IPS DF 6.9 (cell line): ENCODE measurements around the gene THUMPD2.

Experiments used
- DNase-seq: peaks from one replicate; pipeline ENCODE4 v3.0.0-alpha.2; 2013; ENCODE audit warnings: low read depth, low spot score
- H3K27ac ChIP-seq: one replicate; pipeline ENCODE4 v1.5.1; 2013; ENCODE audit warnings: low read length, control low read depth
- H3K27me3 ChIP-seq: 2 replicates; pipeline ENCODE4 v1.6.1; 2013; ENCODE audit warnings: mild to moderate bottlenecking, low read length; ENCODE audit not compliant: control insufficient read depth, insufficient read depth
- H3K36me3 ChIP-seq: 2 replicates; pipeline ENCODE4 v1.6.1; 2013; ENCODE audit warnings: low read length; ENCODE audit not compliant: control insufficient read depth, insufficient read depth
- H3K4me1 ChIP-seq: 2 replicates; pipeline ENCODE4 v1.6.1; 2013; ENCODE audit warnings: low read length; ENCODE audit not compliant: control insufficient read depth, insufficient read depth
- H3K4me3 ChIP-seq: 2 replicates; pipeline ENCODE4 v1.5.1; 2013; ENCODE audit warnings: mild to moderate bottlenecking, low read length
- H3K9me3 ChIP-seq: 2 replicates; pipeline ENCODE4 v1.6.1; 2013; ENCODE audit warnings: low read length, inconsistent platforms; ENCODE audit not compliant: control insufficient read depth, insufficient read depth
- WGBS: extraction: QIAGEN DNeasy Blood & Tissue Kit; methylation state at CpG from one replicate; pipeline ENCODE4 v1.1.7; 2013; ENCODE audit warnings: mixed read lengths, missing lambda C conversion rate; ENCODE audit not compliant: insufficient read length, insufficient coverage; 5-methylcytosine and 5-hydroxymethylcytosine counted together

The THUMPD2 gene

GRCh38 chr2:39719317-39719716 lies 59.7 kb downstream of the THUMPD2 start:
- no peak overlapping the region for H3K27ac ChIP-seq
- H3K36me3 ChIP-seq: no peaks in the 10 kb centered on the region
- no peaks in the 10 kb centered on the region for H3K9me3 ChIP-seq
- WGBS: no CpG with 5 or more reads among the region's 8 CpGs
- DNase-seq: no peak
- H3K4me3 ChIP-seq: no peak overlapping the region
- no peaks in the 10 kb centered on the region for H3K27me3 ChIP-seq
- H3K4me1 ChIP-seq: peaks cover 3% of the 10 kb centered on the region

- no peak overlapping the region for H3K4me3 ChIP-seq
- WGBS: no CpG with 5 or more reads among the region's 9 CpGs
- no peaks in the 10 kb centered on the region for H3K9me3 ChIP-seq
- no peak overlapping the region for H3K27ac ChIP-seq
- no peaks in the 10 kb centered on the region for H3K36me3 ChIP-seq
- DNase-seq: no peak
- no peaks in the 10 kb centered on the region for H3K27me3 ChIP-seq
- H3K4me1 ChIP-seq: peaks cover 3% of the 10 kb centered on the region
Observed at GRCh38 chr2:39718483-39718882, 60.6 kb downstream of the THUMPD2 start.

- DNase-seq: no peak
- Histone ChIP-seq H3K27me3 (no peaks in the 10 kb centered on the region), H3K4me1 (peaks cover 3% of the 10 kb centered on the region), H3K36me3 (no peaks in the 10 kb centered on the region), H3K27ac (no peak overlapping the region), H3K4me3 (no peak overlapping the region), H3K9me3 (no peaks in the 10 kb centered on the region)
- no CpG with 5 or more reads among the region's 12 CpGs for WGBS
Observed at GRCh38 chr2:39717067-39717466, 62.0 kb downstream of the THUMPD2 start.

- Histone ChIP-seq H3K36me3 (no peaks in the 10 kb centered on the region), H3K4me3 (no peak overlapping the region), H3K27ac (no peak overlapping the region), H3K4me1 (no peaks in the 10 kb centered on the region), H3K27me3 (no peaks in the 10 kb centered on the region), H3K9me3 (no peaks in the 10 kb centered on the region)
- no CpG with 5 or more reads among the region's 3 CpGs for WGBS
- DNase-seq: no peak
Observed at GRCh38 chr2:39715822-39716221, 63.2 kb downstream of the THUMPD2 start.

GRCh38 chr2:39715095-39715494 lies 64.0 kb downstream of the THUMPD2 start:
- no peaks in the 10 kb centered on the region for H3K36me3 ChIP-seq
- DNase-seq: no peak
- H3K27me3 ChIP-seq: no peaks in the 10 kb centered on the region
- no peaks in the 10 kb centered on the region for H3K9me3 ChIP-seq
- H3K27ac ChIP-seq: no peak overlapping the region
- H3K4me3 ChIP-seq: no peak overlapping the region
- no peaks in the 10 kb centered on the region for H3K4me1 ChIP-seq

GRCh38 chr2:39712953-39713352 lies 66.1 kb downstream of the THUMPD2 start:
- WGBS: no CpG with 5 or more reads among the region's 5 CpGs

GRCh38 chr2:39710807-39711206 lies 68.3 kb downstream of the THUMPD2 start:
- WGBS: no CpG with 5 or more reads among the region's 3 CpGs
- H3K9me3 ChIP-seq: no peaks in the 10 kb centered on the region
- H3K27me3 ChIP-seq: no peaks in the 10 kb centered on the region
- no peak overlapping the region for H3K27ac ChIP-seq
- no peak overlapping the region for H3K4me3 ChIP-seq
- H3K36me3 ChIP-seq: no peaks in the 10 kb centered on the region
- H3K4me1 ChIP-seq: no peaks in the 10 kb centered on the region
- DNase-seq: no peak

More at GRCh38 chr2:39712953-39713352, 66.1 kb downstream of the THUMPD2 start:
- H3K9me3 ChIP-seq: no peaks in the 10 kb centered on the region
- no peaks in the 10 kb centered on the region for H3K4me1 ChIP-seq
- DNase-seq: no peak
- H3K27ac ChIP-seq: no peak overlapping the region
- no peaks in the 10 kb centered on the region for H3K27me3 ChIP-seq
- no peaks in the 10 kb centered on the region for H3K36me3 ChIP-seq
- H3K4me3 ChIP-seq: no peak overlapping the region

GRCh38 chr2:39708003-39708402 lies 71.1 kb downstream of the THUMPD2 start:
- no CpG with 5 or more reads among the region's 9 CpGs for WGBS
- Histone ChIP-seq H3K4me3 (no peak overlapping the region), H3K27ac (no peak overlapping the region), H3K27me3 (no peaks in the 10 kb centered on the region), H3K9me3 (no peaks in the 10 kb centered on the region), H3K36me3 (no peaks in the 10 kb centered on the region), H3K4me1 (no peaks in the 10 kb centered on the region)
- no peak for DNase-seq

GRCh38 chr2:39706945-39707344 lies 72.1 kb downstream of the THUMPD2 start:
- no peak for DNase-seq
- no CpG with 5 or more reads among the region's 8 CpGs for WGBS
- Histone ChIP-seq H3K4me1 (no peaks in the 10 kb centered on the region), H3K27me3 (no peaks in the 10 kb centered on the region), H3K27ac (no peak overlapping the region), H3K4me3 (no peak overlapping the region), H3K36me3 (no peaks in the 10 kb centered on the region), H3K9me3 (no peaks in the 10 kb centered on the region)

- no CpG with 5 or more reads among the region's 1 CpG for WGBS
- Histone ChIP-seq H3K36me3 (no peaks in the 10 kb centered on the region), H3K27ac (no peak overlapping the region)
Observed at GRCh38 chr2:39706312-39706711, 72.7 kb downstream of the THUMPD2 start.

GRCh38 chr2:39705638-39706037 lies 73.4 kb downstream of the THUMPD2 start:
- DNase-seq: no peak
- WGBS: 100% methylated on average over 1 of the region's 4 CpGs
- H3K36me3 ChIP-seq: no peaks in the 10 kb centered on the region

More at GRCh38 chr2:39706312-39706711, 72.7 kb downstream of the THUMPD2 start:
- Histone ChIP-seq H3K27me3 (no peaks in the 10 kb centered on the region), H3K4me3 (no peak overlapping the region), H3K4me1 (no peaks in the 10 kb centered on the region), H3K9me3 (no peaks in the 10 kb centered on the region)
- no peak for DNase-seq

More at GRCh38 chr2:39705638-39706037, 73.4 kb downstream of the THUMPD2 start:
- Histone ChIP-seq H3K4me3 (no peak overlapping the region), H3K27me3 (no peaks in the 10 kb centered on the region), H3K27ac (no peak overlapping the region), H3K9me3 (no peaks in the 10 kb centered on the region), H3K4me1 (no peaks in the 10 kb centered on the region)
